A673 (cell line): Measurements from ENCODE around the gene B2M.
"Not testable (repeated sequence)": the region's sequence is repeated elsewhere in the genome, so short reads cannot be mapped to it uniquely, and the experiment has no call there.

ENCODE experiments used
- EZH2 ChIP-seq: fragments of 200-600 bp; sonication (generic); IDR thresholded peaks from 2 replicates; pipeline ENCODE4 v1.6.1; 2017; ENCODE audit warnings: borderline replicate concordance, low read depth, mild to moderate bottlenecking, mixed read lengths, antibody characterized with exemption, low read length; ENCODE audit not compliant: poor library complexity, severe bottlenecking
- TF ChIP-seq, protein P1 (sequence below): fragments of 300-800, 200-600 bp; sonication (generic); conservative IDR thresholded peaks from 2 replicates; pipeline ENCODE4 v1.5.1; 2017; ENCODE audit warnings: low read depth, mild to moderate bottlenecking, antibody characterized with exemption, low read length, moderate library complexity, mixed read lengths

DNA sequence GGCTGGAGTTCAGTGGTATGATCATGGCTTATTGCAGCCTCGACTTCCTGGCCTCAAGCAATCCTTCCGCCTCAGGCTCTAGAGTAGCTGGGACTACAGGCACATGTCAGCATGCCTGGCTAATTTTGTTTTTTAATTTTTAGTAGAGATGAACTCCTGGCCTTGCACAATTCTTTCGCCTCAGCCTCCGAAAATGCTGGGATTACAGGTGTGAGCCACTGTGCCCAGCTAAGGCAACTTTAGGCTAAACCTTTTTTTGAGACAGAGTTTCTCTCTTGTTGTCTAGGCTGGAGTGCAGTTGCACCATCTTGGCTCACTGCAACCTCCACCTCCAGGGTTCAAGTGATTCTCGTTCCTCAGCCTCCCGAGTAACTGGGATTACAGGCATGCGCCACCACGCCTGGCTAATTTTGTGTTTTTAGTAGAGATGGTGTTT is 8.7 kb downstream of the B2M start:
- TF ChIP-seq, protein P1, sequence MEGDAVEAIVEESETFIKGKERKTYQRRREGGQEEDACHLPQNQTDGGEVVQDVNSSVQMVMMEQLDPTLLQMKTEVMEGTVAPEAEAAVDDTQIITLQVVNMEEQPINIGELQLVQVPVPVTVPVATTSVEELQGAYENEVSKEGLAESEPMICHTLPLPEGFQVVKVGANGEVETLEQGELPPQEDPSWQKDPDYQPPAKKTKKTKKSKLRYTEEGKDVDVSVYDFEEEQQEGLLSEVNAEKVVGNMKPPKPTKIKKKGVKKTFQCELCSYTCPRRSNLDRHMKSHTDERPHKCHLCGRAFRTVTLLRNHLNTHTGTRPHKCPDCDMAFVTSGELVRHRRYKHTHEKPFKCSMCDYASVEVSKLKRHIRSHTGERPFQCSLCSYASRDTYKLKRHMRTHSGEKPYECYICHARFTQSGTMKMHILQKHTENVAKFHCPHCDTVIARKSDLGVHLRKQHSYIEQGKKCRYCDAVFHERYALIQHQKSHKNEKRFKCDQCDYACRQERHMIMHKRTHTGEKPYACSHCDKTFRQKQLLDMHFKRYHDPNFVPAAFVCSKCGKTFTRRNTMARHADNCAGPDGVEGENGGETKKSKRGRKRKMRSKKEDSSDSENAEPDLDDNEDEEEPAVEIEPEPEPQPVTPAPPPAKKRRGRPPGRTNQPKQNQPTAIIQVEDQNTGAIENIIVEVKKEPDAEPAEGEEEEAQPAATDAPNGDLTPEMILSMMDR = not testable (repeated sequence)
- TF ChIP-seq EZH2 = not testable (repeated sequence)
